ENCODE measurements around the gene MAGEB17. TPM values are rescaled to one million over a fixed set of nuclear protein-coding genes. Genes with fewer than 3 reads are reported as not detected.

MAGEB17 gene, protein sequence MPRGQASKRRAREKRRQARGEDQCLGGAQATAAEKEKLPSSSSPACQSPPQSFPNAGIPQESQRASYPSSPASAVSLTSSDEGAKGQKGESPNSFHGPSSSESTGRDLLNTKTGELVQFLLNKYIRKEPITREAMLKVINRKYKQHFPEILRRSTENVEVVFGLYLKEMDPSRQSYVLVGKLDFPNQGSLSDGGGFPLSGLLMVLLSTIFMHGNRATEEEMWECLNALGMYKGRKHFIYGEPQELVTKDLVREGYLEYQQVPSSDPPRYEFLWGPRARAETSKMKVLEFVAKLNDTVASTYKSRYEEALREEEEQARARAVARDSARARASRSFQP
- polyA plus RNA-seq (2013, experiment 1 of 2), result 0.20 TPM
- polyA plus RNA-seq (2013, experiment 2 of 2), result 0.28 TPM

GRCh38 chrX:16167181-16167580 is at the start of gene MAGEB17:
Gene MAGEB17, plus strand, starts transcription at chrX:16167481. Its CDS starts 2,902 bp downstream, at chrX:16170383.
- Histone ChIP-seq H4K8ac (ENCODE audit: low read depth, low read length) (no peak within 1 kb of the TSS), H4K5ac (ENCODE audit: low read length) (no peak within 1 kb of the TSS), H3K79me1 (ENCODE audit: low read length) (no peaks in the 10 kb centered on the region), H3K36me3 (ENCODE audit: control insufficient read depth, insufficient read depth, low read length) (peaks cover 6% of the 10 kb centered on the region), H3K23ac (ENCODE audit: low read length) (no peak within 1 kb of the TSS), H3K4ac (ENCODE audit: low read depth, low read length) (no peak within 1 kb of the TSS), H3K4me3 (ENCODE audit: low read length) (no peak within 1 kb of the TSS), H3K27me3 (ENCODE audit: insufficient read depth, low read length, poor library complexity) (no peaks in the 10 kb centered on the region), H3K18ac (ENCODE audit: low read length) (no peak within 1 kb of the TSS), H2BK15ac (replicated peaks; ENCODE audit: low read depth) (no peak within 1 kb of the TSS), H3K56ac (ENCODE audit: low read length) (no peak within 1 kb of the TSS), H3K9ac (ENCODE audit: low read length) (no peak within 1 kb of the TSS), H2BK5ac (ENCODE audit: low read length) (no peak within 1 kb of the TSS), H2BK120ac (ENCODE audit: low read depth, low read length) (no peak within 1 kb of the TSS), H3K4me1 (ENCODE audit: control insufficient read depth, low read depth, low read length) (no peaks in the 10 kb centered on the region), H2AK5ac (ENCODE audit: low read length) (no peak within 1 kb of the TSS), H3K27ac (ENCODE audit: low read depth, low read length) (no peak within 1 kb of the TSS), H3K4me2 (ENCODE audit: low read length) (no peak within 1 kb of the TSS), H3K79me2 (ENCODE audit: control insufficient read depth, insufficient read depth, low read length) (no peaks in the 10 kb centered on the region)
- WGBS (ENCODE audit: extremely low coverage, insufficient coverage, low lambda C conversion rate), result no CpG with 5 or more reads among the region's 5 CpGs
- no peak for DNase-seq

DNA sequence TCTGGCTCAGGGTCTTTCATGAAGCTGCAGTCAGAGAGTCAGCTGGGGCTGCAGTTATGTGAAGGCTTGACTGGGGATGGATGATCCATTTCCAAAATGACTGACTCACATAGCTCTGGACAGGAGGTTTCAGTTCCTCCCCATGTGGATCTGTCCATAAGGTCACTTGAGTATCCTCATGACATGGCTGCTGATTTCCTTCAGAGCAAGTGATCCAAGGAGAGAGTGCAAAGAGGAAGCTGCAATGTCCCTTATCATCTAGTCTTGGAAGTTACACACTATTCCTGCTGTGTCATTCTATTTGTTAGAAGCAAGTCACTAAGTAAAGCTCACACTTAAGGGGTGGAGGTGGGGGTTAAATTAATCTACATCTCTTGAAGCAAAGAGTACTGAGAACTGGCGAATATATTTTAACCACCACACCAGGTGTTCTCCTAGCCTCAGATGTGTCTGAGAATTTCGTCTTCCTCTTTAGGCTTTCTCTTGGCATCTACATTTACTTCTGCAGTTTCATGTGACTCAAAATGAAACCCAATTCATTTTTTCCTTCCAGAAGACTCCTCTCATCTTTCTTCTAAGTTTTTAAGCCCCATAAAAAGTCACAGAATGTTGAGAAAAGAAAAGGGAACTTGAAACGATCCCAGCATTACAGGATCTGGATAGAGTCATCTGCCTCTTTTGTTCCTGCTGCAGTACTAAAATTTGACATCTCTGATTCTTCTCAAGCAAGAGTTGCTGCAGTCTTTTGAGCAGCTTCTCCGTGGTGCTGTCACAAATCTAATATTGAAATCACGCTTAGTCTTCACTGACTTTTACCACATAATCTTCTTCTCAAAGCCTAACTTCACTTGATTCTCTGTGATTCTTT is 47.7 kb upstream of the MAGEB17 start:
- Histone ChIP-seq H3K27me3 (ENCODE audit: insufficient read depth, low read length, poor library complexity) (no peaks in the 10 kb centered on the region), H3K4me1 (ENCODE audit: control insufficient read depth, low read depth, low read length) (no peaks in the 10 kb centered on the region), H2BK120ac (ENCODE audit: low read depth, low read length) (no peak overlapping the region), H4K8ac (ENCODE audit: low read depth, low read length) (no peak overlapping the region), H2AK5ac (ENCODE audit: low read length) (no peak overlapping the region), H3K18ac (ENCODE audit: low read length) (no peak overlapping the region), H3K79me2 (ENCODE audit: control insufficient read depth, insufficient read depth, low read length) (no peaks in the 10 kb centered on the region), H4K5ac (ENCODE audit: low read length) (no peak overlapping the region), H3K56ac (ENCODE audit: low read length) (no peak overlapping the region), H3K4me2 (ENCODE audit: low read length) (no peak overlapping the region), H3K4ac (ENCODE audit: low read depth, low read length) (no peak overlapping the region), H3K4me3 (ENCODE audit: low read length) (no peak overlapping the region), H3K9ac (ENCODE audit: low read length) (no peak overlapping the region), H3K23ac (ENCODE audit: low read length) (no peak overlapping the region), H2BK5ac (ENCODE audit: low read length) (no peak overlapping the region), H2BK15ac (replicated peaks; ENCODE audit: low read depth) (no peak overlapping the region), H3K27ac (ENCODE audit: low read depth, low read length) (no peak overlapping the region), H3K36me3 (ENCODE audit: control insufficient read depth, insufficient read depth, low read length) (no peaks in the 10 kb centered on the region), H3K79me1 (ENCODE audit: low read length) (no peaks in the 10 kb centered on the region)
- WGBS (ENCODE audit: extremely low coverage, insufficient coverage, low lambda C conversion rate), result no CpG with 5 or more reads among the region's 5 CpGs
- DNase-seq, result no peak

DNA sequence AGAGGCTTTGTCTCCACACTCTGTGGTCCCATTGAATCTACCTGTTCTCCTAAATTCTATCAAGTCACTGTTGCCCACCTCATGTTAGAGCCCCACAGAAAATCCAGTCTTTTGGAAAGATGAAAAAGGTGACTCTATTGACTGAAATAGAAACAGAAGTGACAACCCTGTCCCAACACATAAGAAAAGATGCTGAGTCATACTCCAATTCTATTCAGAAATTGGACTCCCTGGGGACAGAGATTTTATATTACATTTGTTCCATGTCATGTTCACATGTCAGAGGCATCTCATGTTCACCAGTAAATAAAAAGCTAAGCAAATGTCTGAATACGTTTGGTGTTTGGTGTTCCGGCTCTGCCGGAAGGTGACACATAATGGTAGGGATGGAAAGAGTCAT is 46.9 kb upstream of the MAGEB17 start:
- H4K5ac ChIP-seq (ENCODE audit: low read length), result no peak overlapping the region
- no peak overlapping the region for H3K23ac ChIP-seq (ENCODE audit: low read length)
- no peak overlapping the region for H3K9ac ChIP-seq (ENCODE audit: low read length)
- no peak overlapping the region for H3K4ac ChIP-seq (ENCODE audit: low read depth, low read length)
- no peak overlapping the region for H2BK5ac ChIP-seq (ENCODE audit: low read length)
- H3K27ac ChIP-seq (ENCODE audit: low read depth, low read length), result no peak overlapping the region
- no peak overlapping the region for H3K18ac ChIP-seq (ENCODE audit: low read length)
- peaks cover 2% of the 10 kb centered on the region for H3K79me2 ChIP-seq (ENCODE audit: control insufficient read depth, insufficient read depth, low read length)
- H3K4me2 ChIP-seq (ENCODE audit: low read length), result no peak overlapping the region
- H3K4me1 ChIP-seq (ENCODE audit: control insufficient read depth, low read depth, low read length), result no peaks in the 10 kb centered on the region
- no peak overlapping the region for H3K56ac ChIP-seq (ENCODE audit: low read length)
- no peaks in the 10 kb centered on the region for H3K79me1 ChIP-seq (ENCODE audit: low read length)
- DNase-seq, result no peak
- WGBS (ENCODE audit: extremely low coverage, insufficient coverage, low lambda C conversion rate), result no CpG with 5 or more reads among the region's 3 CpGs
- no peak overlapping the region for H3K4me3 ChIP-seq (ENCODE audit: low read length)
- no peak overlapping the region for H2BK120ac ChIP-seq (ENCODE audit: low read depth, low read length)
- H2AK5ac ChIP-seq (ENCODE audit: low read length), result no peak overlapping the region
- no peak overlapping the region for H4K8ac ChIP-seq (ENCODE audit: low read depth, low read length)
- no peaks in the 10 kb centered on the region for H3K36me3 ChIP-seq (ENCODE audit: control insufficient read depth, insufficient read depth, low read length)
- H2BK15ac ChIP-seq (replicated peaks; ENCODE audit: low read depth), result no peak overlapping the region
- H3K27me3 ChIP-seq (ENCODE audit: insufficient read depth, low read length, poor library complexity), result no peaks in the 10 kb centered on the region

DNA sequence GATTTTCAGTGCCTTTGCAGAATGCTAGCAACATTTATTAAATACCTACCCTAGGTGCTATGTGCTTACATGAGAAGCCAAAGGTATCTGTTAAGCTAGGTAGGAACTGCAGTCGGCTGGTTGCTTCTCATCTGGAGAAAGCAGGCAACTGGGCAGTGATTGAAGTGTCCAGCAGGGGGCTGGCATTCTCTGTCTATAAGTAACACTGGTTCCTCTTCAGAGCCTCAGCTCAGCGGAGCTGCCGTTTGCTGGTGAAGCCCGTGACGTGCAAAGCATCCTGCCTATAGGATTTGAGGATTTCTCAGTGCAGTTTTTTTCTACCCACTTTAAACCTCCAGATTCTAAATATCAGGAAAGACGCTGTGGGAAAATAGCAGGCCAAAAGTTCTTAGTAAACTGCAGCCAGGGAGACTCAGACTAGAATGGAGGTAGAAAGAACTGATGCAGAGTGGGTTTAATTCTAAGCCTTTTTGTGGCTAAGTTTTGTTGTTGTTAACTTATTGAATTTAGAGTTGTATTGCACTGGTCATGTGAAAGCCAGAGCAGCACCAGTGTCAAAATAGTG is 44.0 kb upstream of the MAGEB17 start, which contains the start of gene GRPR:
TSS of gene GRPR (plus strand) at position 344 of the 565 bp plus-strand sequence. CDS start 389 bp downstream, outside the sequence.
- Histone ChIP-seq H3K23ac (ENCODE audit: low read length) (no peak within 1 kb of the TSS), H3K4ac (ENCODE audit: low read depth, low read length) (no peak within 1 kb of the TSS)
- peak; percentile 93 for DNase-seq

GRCh38 chrX:16124201-16124600 is 43.1 kb upstream of the MAGEB17 start:
- Histone ChIP-seq H3K56ac (ENCODE audit: low read length) (peak overlapping the region; percentile 82), H3K4me1 (ENCODE audit: control insufficient read depth, low read depth, low read length) (no peaks in the 10 kb centered on the region), H3K4ac (ENCODE audit: low read depth, low read length) (no peak overlapping the region), H3K9ac (ENCODE audit: low read length) (peak overlapping the region; percentile 67), H3K23ac (ENCODE audit: low read length) (no peak overlapping the region), H3K4me3 (ENCODE audit: low read length) (no peak overlapping the region), H4K8ac (ENCODE audit: low read depth, low read length) (no peak overlapping the region), H4K5ac (ENCODE audit: low read length) (no peak overlapping the region), H2BK120ac (ENCODE audit: low read depth, low read length) (no peak overlapping the region), H3K27me3 (ENCODE audit: insufficient read depth, low read length, poor library complexity) (no peaks in the 10 kb centered on the region), H3K4me2 (ENCODE audit: low read length) (peak overlapping the region; percentile 42), H2BK15ac (replicated peaks; ENCODE audit: low read depth) (no peak overlapping the region), H3K79me1 (ENCODE audit: low read length) (no peaks in the 10 kb centered on the region), H3K18ac (ENCODE audit: low read length) (no peak overlapping the region), H2AK5ac (ENCODE audit: low read length) (no peak overlapping the region), H3K36me3 (ENCODE audit: control insufficient read depth, insufficient read depth, low read length) (no peaks in the 10 kb centered on the region), H3K79me2 (ENCODE audit: control insufficient read depth, insufficient read depth, low read length) (peaks cover 8% of the 10 kb centered on the region), H3K27ac (ENCODE audit: low read depth, low read length) (no peak overlapping the region), H2BK5ac (ENCODE audit: low read length) (no peak overlapping the region)
- WGBS (ENCODE audit: extremely low coverage, insufficient coverage, low lambda C conversion rate), result no CpG with 5 or more reads among the region's 7 CpGs
- DNase-seq, result no peak

More for the DNA sequence above, 44.0 kb upstream of the MAGEB17 start, which contains the start of gene GRPR:
- Histone ChIP-seq H4K8ac (ENCODE audit: low read depth, low read length) (no peak within 1 kb of the TSS), H3K4me2 (ENCODE audit: low read length) (peak within 1 kb of the TSS; percentile 42), H2BK15ac (replicated peaks; ENCODE audit: low read depth) (no peak within 1 kb of the TSS), H3K18ac (ENCODE audit: low read length) (peak within 1 kb of the TSS; percentile 28), H2BK5ac (ENCODE audit: low read length) (no peak within 1 kb of the TSS), H3K27ac (ENCODE audit: low read depth, low read length) (no peak within 1 kb of the TSS), H2AK5ac (ENCODE audit: low read length) (peak within 1 kb of the TSS; percentile 96), H2BK120ac (ENCODE audit: low read depth, low read length) (no peak within 1 kb of the TSS), H3K36me3 (ENCODE audit: control insufficient read depth, insufficient read depth, low read length) (no peaks in the 10 kb centered on the region), H3K79me2 (ENCODE audit: control insufficient read depth, insufficient read depth, low read length) (peaks cover 8% of the 10 kb centered on the region), H3K27me3 (ENCODE audit: insufficient read depth, low read length, poor library complexity) (no peaks in the 10 kb centered on the region), H3K9ac (ENCODE audit: low read length) (peak within 1 kb of the TSS; percentile 67), H3K79me1 (ENCODE audit: low read length) (no peaks in the 10 kb centered on the region), H3K4me3 (ENCODE audit: low read length) (no peak within 1 kb of the TSS), H3K4me1 (ENCODE audit: control insufficient read depth, low read depth, low read length) (no peaks in the 10 kb centered on the region), H4K5ac (ENCODE audit: low read length) (no peak within 1 kb of the TSS), H3K56ac (ENCODE audit: low read length) (peak within 1 kb of the TSS; percentile 82)
- WGBS (ENCODE audit: extremely low coverage, insufficient coverage, low lambda C conversion rate), result no CpG with 5 or more reads among the region's 6 CpGs

Data from mesendoderm (in vitro differentiated cells).